ENCODE data around the gene ARHGEF4. TPM values are rescaled to one million over a fixed set of nuclear protein-coding genes. Genes with fewer than 3 reads are reported as not detected.
"Not testable (repeated sequence)": the region's sequence is repeated elsewhere in the genome, so short reads cannot be mapped to it uniquely, and the experiment has no call there.

ARHGEF4 gene
- total RNA-seq, 2 donors from 2014 or later: 0.77 to 1.5 TPM

GRCh38 chr2:131064589-131065512, 228.1 kb downstream of the ARHGEF4 start:
- peaks cover 29% of the 10 kb centered on the region for H3K4me1 Mint-ChIP-seq
- peak overlapping the region; percentile 49 for H3K4me3 Mint-ChIP-seq
- H3K36me3 Mint-ChIP-seq (ENCODE audit: low read depth): peaks cover 2% of the 10 kb centered on the region
- no peak for ATAC-seq
- H3K9me3 ChIP-seq (ENCODE audit: control insufficient read depth, low read length, poor library complexity, severe bottlenecking): no peaks in the 10 kb centered on the region
- no peaks in the 10 kb centered on the region for H3K27me3 Mint-ChIP-seq
- no peak for DNase-seq
- H3K27ac Mint-ChIP-seq: peak overlapping the region; percentile 41

DNA sequence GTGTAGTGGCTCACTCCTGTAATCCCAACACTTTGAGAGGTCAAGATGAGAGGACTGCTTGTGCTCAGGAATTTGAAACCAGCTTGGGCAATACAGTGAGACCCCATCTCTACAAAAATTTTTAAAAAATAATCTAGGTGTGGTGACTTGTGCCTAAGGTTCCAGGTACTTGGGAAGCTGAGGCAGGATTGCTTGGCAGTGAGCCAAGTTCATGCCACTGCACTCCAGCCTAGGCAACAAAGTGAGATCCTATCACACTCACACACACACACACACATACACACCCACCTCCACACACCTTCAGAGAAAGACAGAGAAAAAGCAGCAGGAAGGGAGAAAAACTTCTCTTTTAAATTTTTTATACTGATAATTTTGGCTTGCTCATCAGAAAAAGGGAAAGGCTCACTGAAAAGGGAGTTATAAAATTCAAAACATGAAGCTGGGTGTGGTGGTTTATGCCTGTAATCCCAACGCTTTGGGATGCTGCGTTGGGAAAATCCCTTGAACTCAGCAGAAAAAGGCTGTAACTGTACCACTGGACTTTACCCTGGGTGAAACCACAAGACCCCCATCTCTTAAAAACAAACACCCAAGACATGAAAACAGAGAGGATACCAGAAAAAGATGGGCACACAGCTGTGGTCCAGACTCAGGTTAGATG, 230.9 kb downstream of the ARHGEF4 start:
- peaks cover 8% of the 10 kb centered on the region for H3K36me3 Mint-ChIP-seq (ENCODE audit: low read depth)
- H3K4me1 Mint-ChIP-seq: peaks cover 31% of the 10 kb centered on the region

DNA sequence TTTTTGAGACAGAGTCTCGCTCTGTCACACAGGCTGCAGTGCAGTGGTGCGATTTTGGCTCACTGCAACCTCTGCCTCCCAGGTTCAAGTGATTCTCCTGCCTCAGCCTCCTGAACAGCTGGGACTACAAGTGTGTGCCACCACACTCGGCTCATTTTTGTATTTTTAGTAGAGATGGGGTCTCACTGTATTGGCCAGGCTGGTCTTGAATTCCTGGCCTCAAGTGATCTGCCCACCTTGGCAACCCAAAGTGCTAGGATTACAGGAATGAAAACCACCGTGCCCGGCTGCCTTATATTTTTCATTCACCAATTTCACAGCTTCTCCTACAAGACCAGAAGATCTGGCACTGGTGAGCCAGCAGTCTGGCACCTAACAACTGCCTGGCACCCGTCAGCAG, 231.5 kb downstream of the ARHGEF4 start:
- not testable (repeated sequence) for ATAC-seq; H3K9me3 ChIP-seq (ENCODE audit: control insufficient read depth, low read length, poor library complexity, severe bottlenecking); DNase-seq; H3K27me3 Mint-ChIP-seq; H3K36me3 Mint-ChIP-seq (ENCODE audit: low read depth); H3K4me3 Mint-ChIP-seq
- peaks cover 31% of the 10 kb centered on the region for H3K4me1 Mint-ChIP-seq
- peak overlapping the region; percentile 51 for H3K27ac Mint-ChIP-seq

More for the DNA sequence above, 230.9 kb downstream of the ARHGEF4 start:
- Mint-ChIP-seq H3K27me3 (no peaks in the 10 kb centered on the region), H3K4me3 (no peak overlapping the region), H3K27ac (peak overlapping the region; percentile 51)
- DNase-seq (no peak), ATAC-seq (no peak)
- no peaks in the 10 kb centered on the region for H3K9me3 ChIP-seq (ENCODE audit: control insufficient read depth, low read length, poor library complexity, severe bottlenecking)

GRCh38 chr2:131075578-131075977, 238.9 kb downstream of the ARHGEF4 start:
- H3K27me3 Mint-ChIP-seq; ATAC-seq; H3K9me3 ChIP-seq (ENCODE audit: control insufficient read depth, low read length, poor library complexity, severe bottlenecking); DNase-seq; H3K4me3 Mint-ChIP-seq: not testable (repeated sequence)
- H3K27ac Mint-ChIP-seq: peak overlapping the region; percentile 78
- peaks cover 22% of the 10 kb centered on the region for H3K36me3 Mint-ChIP-seq (ENCODE audit: low read depth)
- peaks cover 36% of the 10 kb centered on the region for H3K4me1 Mint-ChIP-seq

DNA sequence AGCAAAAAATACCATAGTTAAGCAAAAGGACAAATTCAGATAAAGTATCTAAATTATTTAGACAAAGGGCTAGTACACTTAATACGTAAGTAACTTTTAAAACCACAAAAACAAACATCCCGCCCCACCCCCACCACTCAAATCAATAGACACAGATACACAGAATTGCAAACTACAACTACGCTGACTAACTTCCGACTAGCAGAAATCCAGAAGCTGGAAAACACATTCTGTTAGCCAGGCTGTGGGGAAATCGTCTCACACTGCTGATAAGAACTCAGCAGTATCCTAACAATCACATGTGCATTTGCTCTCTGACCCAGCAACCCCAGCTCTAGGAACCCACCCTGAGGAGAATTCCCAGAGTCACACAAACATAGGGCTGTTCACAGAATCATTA, 240.0 kb downstream of the ARHGEF4 start:
- Mint-ChIP-seq H3K4me1 (peaks cover 37% of the 10 kb centered on the region), H3K36me3 (ENCODE audit: low read depth) (peaks cover 23% of the 10 kb centered on the region), H3K27ac (no peak overlapping the region), H3K27me3 (no peaks in the 10 kb centered on the region), H3K4me3 (no peak overlapping the region)
- DNase-seq (no peak), ATAC-seq (no peak)
- no peaks in the 10 kb centered on the region for H3K9me3 ChIP-seq (ENCODE audit: control insufficient read depth, low read length, poor library complexity, severe bottlenecking)

GRCh38 chr2:131077182-131077846, 240.6 kb downstream of the ARHGEF4 start:
- Mint-ChIP-seq H3K4me3 (no peak overlapping the region), H3K36me3 (ENCODE audit: low read depth) (peaks cover 22% of the 10 kb centered on the region), H3K27me3 (no peaks in the 10 kb centered on the region), H3K4me1 (peaks cover 38% of the 10 kb centered on the region), H3K27ac (no peak overlapping the region)
- DNase-seq: no peak
- H3K9me3 ChIP-seq (ENCODE audit: control insufficient read depth, low read length, poor library complexity, severe bottlenecking): no peaks in the 10 kb centered on the region
- no peak for ATAC-seq

- Mint-ChIP-seq H3K27ac (no peak overlapping the region), H3K4me3 (no peak overlapping the region), H3K36me3 (ENCODE audit: low read depth) (peaks cover 22% of the 10 kb centered on the region), H3K27me3 (no peaks in the 10 kb centered on the region), H3K4me1 (peaks cover 38% of the 10 kb centered on the region)
- DNase-seq: no peak
- ATAC-seq: no peak
- no peaks in the 10 kb centered on the region for H3K9me3 ChIP-seq (ENCODE audit: control insufficient read depth, low read length, poor library complexity, severe bottlenecking)
Observed at GRCh38 chr2:131077966-131078365, 241.3 kb downstream of the ARHGEF4 start.

GRCh38 chr2:131079931-131080330, 243.2 kb downstream of the ARHGEF4 start:
- H3K36me3 Mint-ChIP-seq (ENCODE audit: low read depth): peaks cover 22% of the 10 kb centered on the region
- not testable (repeated sequence) for H3K9me3 ChIP-seq (ENCODE audit: control insufficient read depth, low read length, poor library complexity, severe bottlenecking); H3K4me3 Mint-ChIP-seq; H3K27me3 Mint-ChIP-seq; DNase-seq; ATAC-seq
- peak overlapping the region; percentile 56 for H3K27ac Mint-ChIP-seq
- H3K4me1 Mint-ChIP-seq: peaks cover 38% of the 10 kb centered on the region

- DNase-seq (no peak), ATAC-seq (no peak)
- peaks cover 18% of the 10 kb centered on the region for H3K36me3 Mint-ChIP-seq (ENCODE audit: low read depth)
- peak overlapping the region; percentile 63 for H3K4me3 Mint-ChIP-seq
- H3K27me3 Mint-ChIP-seq: no peaks in the 10 kb centered on the region
- peaks cover 42% of the 10 kb centered on the region for H3K4me1 Mint-ChIP-seq
- no peaks in the 10 kb centered on the region for H3K9me3 ChIP-seq (ENCODE audit: control insufficient read depth, low read length, poor library complexity, severe bottlenecking)
- H3K27ac Mint-ChIP-seq: no peak overlapping the region
Observed at GRCh38 chr2:131081190-131081589, 244.5 kb downstream of the ARHGEF4 start.

- peaks cover 28% of the 10 kb centered on the region for H3K4me1 Mint-ChIP-seq
- no peak for ATAC-seq
- peak overlapping the region; percentile 79 for H3K27ac Mint-ChIP-seq
- no peak for DNase-seq
- peaks cover 5% of the 10 kb centered on the region for H3K36me3 Mint-ChIP-seq (ENCODE audit: low read depth)
- H3K4me3 Mint-ChIP-seq: no peak overlapping the region
- no peaks in the 10 kb centered on the region for H3K27me3 Mint-ChIP-seq
- H3K9me3 ChIP-seq (ENCODE audit: control insufficient read depth, low read length, poor library complexity, severe bottlenecking): no peaks in the 10 kb centered on the region
Observed at GRCh38 chr2:131085646-131086045, 248.9 kb downstream of the ARHGEF4 start.

DNA sequence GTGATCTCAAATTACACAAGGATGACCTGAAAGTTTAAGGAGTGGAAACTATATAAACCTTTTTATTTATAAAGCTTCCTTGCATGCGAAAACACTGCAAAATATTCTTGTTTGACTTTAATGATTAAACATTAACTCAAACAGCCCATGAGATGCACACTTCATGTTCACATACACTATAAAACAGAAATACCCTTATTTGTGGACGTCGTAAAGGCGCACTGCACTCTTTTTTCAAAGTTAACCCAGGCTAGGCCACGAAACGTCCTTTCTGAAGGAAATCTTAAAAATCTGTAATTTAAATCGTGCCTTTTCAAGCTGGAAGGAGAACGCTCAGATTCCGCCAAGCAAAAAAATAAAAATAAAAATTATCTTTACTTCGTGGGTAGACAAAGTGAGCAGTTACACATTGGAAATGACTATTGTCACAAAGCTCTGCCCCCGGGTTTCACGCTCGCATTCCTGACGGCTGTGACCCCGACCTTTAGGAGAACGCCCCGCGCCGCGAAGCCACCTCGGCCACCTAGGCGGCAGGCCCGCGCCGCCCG, 255.8 kb downstream of the ARHGEF4 start:
- DNase-seq: no peak
- H3K36me3 Mint-ChIP-seq (ENCODE audit: low read depth): peaks cover 2% of the 10 kb centered on the region
- peak overlapping the region; percentile 78 for H3K4me3 Mint-ChIP-seq
- H3K27me3 Mint-ChIP-seq: no peaks in the 10 kb centered on the region
- peak overlapping the region; percentile 85 for H3K27ac Mint-ChIP-seq
- H3K4me1 Mint-ChIP-seq: peaks cover 8% of the 10 kb centered on the region
- ATAC-seq: no peak
- H3K9me3 ChIP-seq (ENCODE audit: control insufficient read depth, low read length, poor library complexity, severe bottlenecking): no peaks in the 10 kb centered on the region

GRCh38 chr2:131093006-131093695, 256.4 kb downstream of the ARHGEF4 start, which contains the start of gene FAM168B:
Gene FAM168B, minus strand, starts transcription at chr2:131093460. Its CDS starts 10,814 bp downstream, at chr2:131082646.
- ATAC-seq: peak; percentile 88
- Mint-ChIP-seq H3K27ac (peak within 1 kb of the TSS; percentile 98), H3K4me1 (peaks cover 6% of the 10 kb centered on the region), H3K27me3 (no peaks in the 10 kb centered on the region), H3K36me3 (ENCODE audit: low read depth) (peaks cover 2% of the 10 kb centered on the region), H3K4me3 (peak within 1 kb of the TSS; percentile 95)
- DNase-seq: peak; percentile 83 to 89 (median 88)
- no peaks in the 10 kb centered on the region for H3K9me3 ChIP-seq (ENCODE audit: control insufficient read depth, low read length, poor library complexity, severe bottlenecking)
